HL-60 (cell line): ENCODE data around the gene RNASE12.
A peak's percentile ranks its signal among the peaks of the same experiment; 100 is the strongest.

Source experiments
- DNase-seq, 2 experiments: peaks; one replicate each; pipeline ENCODE4 v3.0.0-alpha.2; 2010 to 2020; ENCODE audit warnings: low read depth in 1 of 2, low spot score in 1 of 2
- H3K27ac ChIP-seq: fragments of 250-450 bp; sonication (Bioruptor Pico); replicated peaks from 2 replicates; pipeline ENCODE4 v1.5.1; 2020; ENCODE audit warnings: mild to moderate bottlenecking, moderate library complexity
- H3K27me3 ChIP-seq: fragments of 250-450 bp; sonication (Bioruptor Pico); 2 replicates; pipeline ENCODE4 v1.5.1; 2021; ENCODE audit warnings: mild to moderate bottlenecking, moderate library complexity; ENCODE audit not compliant: insufficient read depth, poor library complexity, severe bottlenecking
- H3K4me3 ChIP-seq: replicated peaks from 2 replicates; pipeline ENCODE4 v1.5.1; 2011; ENCODE audit warnings: mild to moderate bottlenecking, control low read depth, low read length; ENCODE audit not compliant: insufficient read depth
- CTCF ChIP-seq: IDR thresholded peaks from one replicate; pipeline ENCODE4 v1.5.1; 2011; ENCODE audit warnings: low read length, control low read depth, inconsistent platforms; ENCODE audit not compliant: insufficient read depth
- GABPA ChIP-seq: IDR thresholded peaks from 2 replicates; pipeline ENCODE4 v1.6.1; 2012; ENCODE audit warnings: low read depth
- POLR2AphosphoS5 ChIP-seq: IDR thresholded peaks from 2 replicates; pipeline ENCODE4 v1.6.1; 2012; ENCODE audit warnings: low read depth
- REST ChIP-seq: IDR thresholded peaks from 2 replicates; pipeline ENCODE4 v1.6.1; 2012; ENCODE audit warnings: low read depth; ENCODE audit not compliant: insufficient replicate concordance
- SPI1 ChIP-seq: IDR thresholded peaks from 2 replicates; pipeline ENCODE4 v1.6.1; 2012; ENCODE audit warnings: low read depth, mild to moderate bottlenecking, borderline replicate concordance

RNASE12 gene

GRCh38 chr14:20560961-20561360 is 30.2 kb downstream of the RNASE12 start, which contains the start of gene RNASE9:
Gene RNASE9 (minus strand): TSS chr14:20561047.
- Histone ChIP-seq H3K4me3 (no peak within 1 kb of the TSS), H3K27ac (no peak within 1 kb of the TSS)
- TF ChIP-seq POLR2AphosphoS5 = no peak
- TF ChIP-seq CTCF = no peak
- TF ChIP-seq GABPA = no peak

GRCh38 chr14:20559461-20559904 is 31.7 kb downstream of the RNASE12 start:
- H3K4me3 ChIP-seq = no peak overlapping the region
- H3K27ac ChIP-seq = no peak overlapping the region
- no peaks in the 10 kb centered on the region for H3K27me3 ChIP-seq
- TF ChIP-seq SPI1 = no peak
- no peak for TF ChIP-seq REST
- TF ChIP-seq CTCF = no peak
- no peak for TF ChIP-seq GABPA
- no peak for TF ChIP-seq POLR2AphosphoS5
- no peak for DNase-seq

More at GRCh38 chr14:20560961-20561360, 30.2 kb downstream of the RNASE12 start, which contains the start of gene RNASE9:
- H3K27me3 ChIP-seq = no peaks in the 10 kb centered on the region
- DNase-seq = no peak

- TF ChIP-seq REST (no peak), SPI1 (no peak)
- Histone ChIP-seq H3K27me3 (no peaks in the 10 kb centered on the region), H3K4me3 (no peak overlapping the region), H3K27ac (peak overlapping the region; percentile 61)
- no peak for DNase-seq
These were observed 34.0 kb downstream of the RNASE12 start for GRCh38 chr14:20557212-20557542.

- Histone ChIP-seq H3K27me3 (no peaks in the 10 kb centered on the region), H3K27ac (peak overlapping the region; percentile 61), H3K4me3 (no peak overlapping the region)
- TF ChIP-seq POLR2AphosphoS5 = no peak
- no peak for TF ChIP-seq REST
- no peak for TF ChIP-seq CTCF
- TF ChIP-seq GABPA = no peak
- TF ChIP-seq SPI1 = no peak
- peak; percentile 38 to 73 for DNase-seq
These were observed 34.5 kb downstream of the RNASE12 start for GRCh38 chr14:20556500-20557211.
